GM12878 (cell line): ENCODE measurements around the gene SNAPC2. TPM values are rescaled to one million over a fixed set of nuclear protein-coding genes. Genes with fewer than 3 reads are reported as not detected.

Experiments used
- ATAC-seq: fragments of 200-7000 bp; cut with Tn5 transposase; 3 replicates; pipeline ENCODE4 v1.9.1; 2020; ENCODE audit warnings: mild to moderate bottlenecking, moderate library complexity
- BruUV-seq: library from RNA; stranded (reverse); fragments of 400-500 nt; replicated peaks from 2 replicates; lab custom pipeline; 2021; lab: Mats Ljungman, UMichigan
- CTCF ChIA-PET: fragments of 300-600 bp; sonication (Branson Sonifier 250); formaldehyde crosslinking; extraction: SDS; loops from one replicate; lab custom pipeline; 2021; ENCODE audit warnings: inconsistent platforms; lab: Yijun Ruan, JAX
- POLR2A ChIA-PET: fragments of 350-600 bp; formaldehyde crosslinking; extraction: SDS; loops from one replicate; lab custom pipeline; 2021; ENCODE audit warnings: inconsistent platforms; lab: Charles Lee
- RAD21 ChIA-PET: fragments of 300-600 bp; sonication (Branson Sonifier 250); formaldehyde crosslinking; loops from one replicate; lab custom pipeline; 2023; ENCODE audit warnings: antibody characterized with exemption; ENCODE audit not compliant: unreplicated experiment; lab: Charles Lee
- SMC1A ChIA-PET: fragments of 300-600 bp; sonication (Branson Sonifier 250); formaldehyde crosslinking; loops from one replicate; lab custom pipeline; 2023; ENCODE audit not compliant: unreplicated experiment, uncharacterized antibody; lab: Charles Lee
- DNase-seq: peaks from one replicate; pipeline ENCODE4 v3.0.0-alpha.2; 2011; ENCODE audit warnings: low read depth, low spot score
- FAIRE-seq: peaks from 3 replicates; lab custom pipeline; 2011; peaks lifted over from hg19 to GRCh38; lab: Jason Lieb, UNC
- H2AFZ ChIP-seq: 2 replicates; pipeline ENCODE4 v1.6.0; 2011; ENCODE audit warnings: low read depth, low read length, control low read depth; ENCODE audit not compliant: control insufficient read depth
- H3K27ac ChIP-seq: 2 replicates; pipeline ENCODE4 v1.5.1; 2011; ENCODE audit warnings: control low read depth; ENCODE audit not compliant: control insufficient read depth, insufficient read depth
- H3K27me3 ChIP-seq, 2 experiments: replicated peaks in 1 of 2; 2 replicates each; pipeline versions ENCODE4 v1.6.0 to v1.6.1; 2011; ENCODE audit warnings: low read length in 1 of 2; ENCODE audit not compliant: control insufficient read depth in 2 of 2, insufficient read depth in 2 of 2
- H3K36me3 ChIP-seq, 2 experiments: 2 replicates each; pipeline ENCODE4 v1.5.1; 2011; ENCODE audit warnings: low read length in 1 of 2; ENCODE audit not compliant: control insufficient read depth in 2 of 2, insufficient read depth in 2 of 2
- H3K4me1 ChIP-seq: 2 replicates; pipeline ENCODE4 v1.6.1; 2011; ENCODE audit warnings: mild to moderate bottlenecking, low read length, moderate library complexity, mixed read lengths; ENCODE audit not compliant: control insufficient read depth, insufficient read depth
- H3K4me2 ChIP-seq: 2 replicates; pipeline ENCODE4 v1.6.0; 2011; ENCODE audit warnings: control low read depth; ENCODE audit not compliant: control insufficient read depth, insufficient read depth
- H3K4me3 ChIP-seq: fragments of 200-600 bp; sonication (generic); 2 replicates; pipeline ENCODE4 v1.5.1; 2016
- H3K79me2 ChIP-seq: 2 replicates; pipeline ENCODE4 v1.6.0; 2011; ENCODE audit warnings: low read length; ENCODE audit not compliant: control insufficient read depth, insufficient read depth
- H3K9ac ChIP-seq: 2 replicates; pipeline ENCODE4 v1.8.0; 2011; ENCODE audit warnings: low read length, control low read depth, mixed read lengths; ENCODE audit not compliant: control insufficient read depth, insufficient read depth
- H3K9me3 ChIP-seq: replicated peaks from 3 replicates; pipeline ENCODE4 v1.5.1; 2011; ENCODE audit warnings: mild to moderate bottlenecking, low read length; ENCODE audit not compliant: control insufficient read depth, insufficient read depth
- H4K20me1 ChIP-seq: 2 replicates; pipeline ENCODE4 v1.6.0; 2011; ENCODE audit not compliant: control insufficient read depth, insufficient read depth
- CTCF ChIP-seq, 3 experiments: IDR thresholded peaks in 2 of 3; conservative IDR thresholded peaks in 1 of 3; 2 replicates each; pipeline ENCODE4 v1.5.1; 2011; ENCODE audit warnings: low read depth in 3 of 3, low read length in 3 of 3, mild to moderate bottlenecking in 3 of 3, control low read depth in 2 of 3, moderate library complexity in 2 of 3, inconsistent platforms in 1 of 3, mixed read lengths in 1 of 3; ENCODE audit not compliant: control insufficient read depth in 2 of 3, insufficient read depth in 1 of 3; ENCODE audit errors: extremely low read depth in 1 of 3
- ETV6 ChIP-seq, 2 experiments: fragments of 450-650 bp in 1 of 2; IDR thresholded peaks in 1 of 2; conservative IDR thresholded peaks in 1 of 2; 2 replicates each; pipeline ENCODE4 v1.6.1; 2014; ENCODE audit warnings: antibody characterized with exemption in 1 of 2, borderline replicate concordance in 1 of 2, low read depth in 1 of 2, mild to moderate bottlenecking in 1 of 2, moderate library complexity in 1 of 2
- NR2F1 ChIP-seq: fragments of 450-650 bp; conservative IDR thresholded peaks from 2 replicates; pipeline ENCODE4 v1.6.1; 2017; ENCODE audit warnings: mild to moderate bottlenecking
- ZNF592 ChIP-seq: fragments of 450-650 bp; IDR thresholded peaks from 2 replicates; pipeline ENCODE4 v1.6.1; 2017; ENCODE audit warnings: mild to moderate bottlenecking, moderate library complexity
- ZNF622 ChIP-seq: fragments of 450-650 bp; IDR thresholded peaks from 2 replicates; pipeline ENCODE4 v1.6.1; 2017; ENCODE audit warnings: mild to moderate bottlenecking, inconsistent platforms
- WGBS: methylation state at CpG from one replicate; pipeline ENCODE4 v1.1.6; 2016; ENCODE audit warnings: low lambda C conversion rate; ENCODE audit not compliant: insufficient replicate concordance, insufficient coverage; ENCODE audit errors: missing lambda C conversion rate; 5-methylcytosine and 5-hydroxymethylcytosine counted together
- in situ Hi-C: fragments of 300-500 bp; cut with MboI; formaldehyde crosslinking; loops from 9 replicates; pipeline ENCODE4 v1.14.3; 2018; ENCODE audit warnings: mixed read lengths
- intact Hi-C: fragments of 100-400 bp; cut with micrococcal nuclease; formaldehyde crosslinking; loops from one replicate; pipeline ENCODE4 v1.14.2; 2022; ENCODE audit not compliant: unreplicated experiment
- polyA plus RNA-seq, 11 experiments: library from polyadenylated mRNA; depleted of rRNA in 4 of 11; unstranded in 6 of 11; stranded (reverse) in 5 of 11; fragments of >200 nt; fragmentation: Nextera tagmentation in 4 of 11; fragmentation: Illumina TruSeq in 1 of 11; extraction: Ambion mirVana in 4 of 11; extraction: Trizol in 1 of 11; gene quantifications; 1 replicate in 1 of 11; 2 replicates in 10 of 11; pipeline versions ENCODE4 v1.2.1 to v1.2.3, GENCODE V29; 2011 to 2016; ENCODE audit warnings: inconsistent platforms in 2 of 11, missing spikeins in 2 of 11, low read depth in 1 of 11
- total RNA-seq, 4 experiments: library from RNA; depleted of rRNA in 3 of 4; stranded (reverse); fragments of >200 nt in 3 of 4; fragmentation: Illumina TruSeq in 1 of 4; extraction: Trizol in 1 of 4; gene quantifications; 2 replicates each; pipeline versions ENCODE4 v1.2.1 to v1.2.3, GENCODE V29; 2013 to 2021

Gene SNAPC2
- total and polyA plus RNA-seq, 10 of the 15 experiments (the other 5 are each of a cell fraction or from before 2014, with no cell fraction given), result 0.19 to 20.8 (median 12.6) TPM

GRCh38 chr19:7902796-7903243, 17.3 kb upstream of the SNAPC2 start:
- 2% methylated on average over 20 of the region's 20 CpGs for WGBS
- Histone ChIP-seq H3K4me3 (peak overlapping the region; percentile 62), H3K36me3 (0 out of 4 replicates have a peak, but pooled peaks cover 0 to 2% of the 10 kb centered on the region in 2 experiments), H3K4me2 (peak overlapping the region; percentile 99), H4K20me1 (peaks cover 9% of the 10 kb centered on the region; the same call in 1 of the 2 replicates), H2AFZ (peak overlapping the region; percentile 98), H3K27ac (peak overlapping the region; percentile 79), H3K9me3 (no peaks in the 10 kb centered on the region), H3K27me3 (no peaks in the 10 kb centered on the region), H3K9ac (peak overlapping the region; percentile 88), H3K79me2 (peaks cover 36% of the 10 kb centered on the region), H3K4me1 (peaks cover 14% of the 10 kb centered on the region)
- intact Hi-C loops (loop anchor here (2.0 to 10.0 kb wide), 2 partner anchors 34 to 218 kb away; partner anchors contain the start of gene TRAPPC5), in situ Hi-C loops (no loop called here)
- TF ChIP-seq ZNF622, result no peak
- TF ChIP-seq NR2F1, result peak; percentile 14; the same call in 1 of the 2 replicates
- ATAC-seq (no peak), DNase-seq (no peak), FAIRE-seq (no peak)
- POLR2A ChIA-PET, result interaction anchor here (0.6 to 1.6 kb wide), 5 partner anchors 18 to 265 kb away, joined by 3 to 27 read pairs (median 4); partner anchors contain the start of gene SNAPC2
- CTCF ChIA-PET, result interaction anchor here (1.2 to 3.3 kb wide), 7 partner anchors 11 to 254 kb away, joined by 4 to 13 read pairs (median 5); partner anchors contain the start of genes SNAPC2, TIMM44 and TRAPPC5
- RAD21 ChIA-PET, result interaction anchor here (0.7 to 1.6 kb wide), 6 partner anchors 18 to 335 kb away, joined by 3 to 17 read pairs (median 4); partner anchors contain the start of genes SNAPC2 and TIMM44
- SMC1A ChIA-PET, result interaction anchor here (1.2 kb wide), 1 partner anchor 18 kb away, joined by 13 read pairs; the partner anchor contains the start of gene SNAPC2
- TSS peak; percentile 94 for BruUV-seq

- H3K4me3 ChIP-seq, result peak within 1 kb of the TSS; percentile 95
- peaks cover 9% of the 10 kb centered on the region; the same call in 1 of the 2 replicates for H4K20me1 ChIP-seq
- H3K9ac ChIP-seq, result peak within 1 kb of the TSS; percentile 93
- H3K4me2 ChIP-seq, result peak within 1 kb of the TSS; percentile 99
- ChIA-PET CTCF (interaction anchor here (0.7 to 3.3 kb wide), 8 partner anchors 12 to 335 kb away, joined by 4 to 13 read pairs (median 6); partner anchors contain the start of genes SNAPC2, TIMM44 and TRAPPC5), POLR2A (interaction anchor here (0.6 to 1.6 kb wide), 7 partner anchors 17 to 1512 kb away, joined by 3 to 27 read pairs (median 5); partner anchors contain the start of gene SNAPC2), SMC1A (interaction anchor here (1.2 kb wide), 1 partner anchor 17 kb away, joined by 13 read pairs; the partner anchor contains the start of gene SNAPC2), RAD21 (interaction anchor here (0.6 to 1.6 kb wide), 8 partner anchors 17 to 335 kb away, joined by 3 to 17 read pairs (median 4); partner anchors contain the start of genes SNAPC2 and TIMM44)
- peak; percentile 89 for ATAC-seq
- peak within 1 kb of the TSS; percentile 98 for H2AFZ ChIP-seq
- no peaks in the 10 kb centered on the region for H3K9me3 ChIP-seq
- BruUV-seq, result no TSS peak
- H3K4me1 ChIP-seq, result peaks cover 14% of the 10 kb centered on the region
- DNase-seq, result peak; percentile 99
- H3K27ac ChIP-seq, result peak within 1 kb of the TSS; percentile 81
- FAIRE-seq, result peak; percentile 100
- WGBS, result 2% methylated on average over 79 of the region's 89 CpGs
- no peaks in the 10 kb centered on the region for H3K27me3 ChIP-seq
- intact Hi-C loops (loop anchor here (2.0 to 10.0 kb wide), 2 partner anchors 35 to 219 kb away; partner anchors contain the start of gene TRAPPC5), in situ Hi-C loops (no loop called here)
- peaks cover 36% of the 10 kb centered on the region for H3K79me2 ChIP-seq
- 0 out of 4 replicates have a peak, but pooled peaks cover 0 to 2% of the 10 kb centered on the region in 2 experiments for H3K36me3 ChIP-seq
- no peak for TF ChIP-seq ETV6 (conservative IDR thresholded peaks at IDR 0.05 in 1 of 2, IDR thresholded peaks at IDR 0.05 in 1 of 2; ENCODE audit: borderline replicate concordance in 1 of 2, low read depth in 1 of 2)
- peak; percentile 65 to 99 (median 90); a peak in 5 of 6 replicates for TF ChIP-seq CTCF (IDR thresholded peaks at IDR 0.05 in 2 of 3, conservative IDR thresholded peaks at IDR 0.05 in 1 of 3; ENCODE audit: control insufficient read depth in 2 of 3, extremely low read depth in 1 of 3, insufficient read depth in 1 of 3, low read depth in 3 of 3, low read length in 3 of 3)
- TF ChIP-seq ZNF592, result no peak
Measured at GRCh38 chr19:7903244-7904073, 16.7 kb upstream of the SNAPC2 start, which contains the start of gene MAP2K7. Gene MAP2K7, plus strand, starts transcription at chr19:7903877. Its CDS starts 68 bp downstream, at chr19:7903945.
